HTERT RPE-1 (cell line): ENCODE data around the gene GRB2.
"Not testable (repeated sequence)": the region's sequence is repeated elsewhere in the genome, so short reads cannot be mapped to it uniquely, and the experiment has no call there.

Source experiments
- in situ Hi-C: fragments of 300-500 bp; cut with MboI; formaldehyde crosslinking; loops from 4 replicates; pipeline ENCODE4 v1.14.3; 2020; ENCODE audit warnings: low sequenced_read_pairs

The GRB2 gene

GRCh38 chr17:75388476-75389030 lies 16.9 kb downstream of the GRB2 start:
- in situ Hi-C loops, result no loop called here

GRCh38 chr17:75387771-75388170 lies 17.7 kb downstream of the GRB2 start:
- in situ Hi-C loops, result no loop called here

GRCh38 chr17:75386430-75386829 lies 19.0 kb downstream of the GRB2 start:
- in situ Hi-C loops, result no loop called here

GRCh38 chr17:75384751-75385150 lies 20.7 kb downstream of the GRB2 start:
- in situ Hi-C loops, result no loop called here

- in situ Hi-C loops, result no loop called here
Observed at GRCh38 chr17:75383842-75384195, 21.7 kb downstream of the GRB2 start.

GRCh38 chr17:75380750-75381149 lies 24.7 kb downstream of the GRB2 start:
- in situ Hi-C loops, result no loop called here

- in situ Hi-C loops, result no loop called here
Observed at GRCh38 chr17:75380315-75380714, 25.2 kb downstream of the GRB2 start.

- in situ Hi-C loops, result not testable (repeated sequence)
Observed at GRCh38 chr17:75379426-75379825, 26.1 kb downstream of the GRB2 start.

- in situ Hi-C loops, result no loop called here
Observed at GRCh38 chr17:75373280-75373679, 32.2 kb downstream of the GRB2 start.

GRCh38 chr17:75371981-75372380 lies 33.5 kb downstream of the GRB2 start:
- in situ Hi-C loops, result no loop called here

- in situ Hi-C loops, result no loop called here
Observed at GRCh38 chr17:75371339-75371738, 34.1 kb downstream of the GRB2 start.

GRCh38 chr17:75370286-75370915 lies 35.1 kb downstream of the GRB2 start:
- in situ Hi-C loops, result no loop called here

- in situ Hi-C loops, result not testable (repeated sequence)
Observed at GRCh38 chr17:75367838-75368789, 37.4 kb downstream of the GRB2 start.

- in situ Hi-C loops, result no loop called here
Observed at GRCh38 chr17:75367312-75367711, 38.2 kb downstream of the GRB2 start.

- in situ Hi-C loops, result no loop called here
Observed at GRCh38 chr17:75366432-75366831, 39.0 kb downstream of the GRB2 start.

- in situ Hi-C loops, result no loop called here
Observed at GRCh38 chr17:75365931-75366275, 39.6 kb downstream of the GRB2 start.

GRCh38 chr17:75365009-75365930 lies 40.2 kb downstream of the GRB2 start:
- in situ Hi-C loops, result no loop called here

GRCh38 chr17:75364078-75364477 lies 41.4 kb downstream of the GRB2 start:
- in situ Hi-C loops, result no loop called here

- in situ Hi-C loops, result no loop called here
Observed at GRCh38 chr17:75361996-75362395, 43.5 kb downstream of the GRB2 start.

- in situ Hi-C loops, result no loop called here
Observed at GRCh38 chr17:75361344-75361743, 44.1 kb downstream of the GRB2 start.
